ENCODE measurements around the gene PRR14. TPM values are rescaled to one million over a fixed set of nuclear protein-coding genes. Genes with fewer than 3 reads are reported as not detected.

The PRR14 gene
- total RNA-seq, 2 donors from 2014 or later: 37.5 to 66.7 TPM

GRCh38 chr16:30663038-30663437 is 12.3 kb downstream of the PRR14 start:
- 77% methylated on average over 8 of the region's 8 CpGs for WGBS
- intact Hi-C loops (cut with DNase I): no loop called here
- Histone ChIP-seq H3K4me3 (no peak overlapping the region), H3K27me3 (replicated peaks; ENCODE audit: insufficient read depth) (no peaks in the 10 kb centered on the region), H3K27ac (no peak overlapping the region), H3K36me3 (peaks cover 10 to 29% of the 10 kb centered on the region in 2 donors), H3K4me1 (replicated peaks) (peaks cover 18% of the 10 kb centered on the region), H3K9me3 (no peaks in the 10 kb centered on the region)
- no peak for DNase-seq (ENCODE audit: low spot score)
- TF ChIP-seq POLR2AphosphoS5 (IDR thresholded peaks at IDR 0.05) (no peak), POLR2A (IDR thresholded peaks at IDR 0.05) (no peak)
- TF ChIP-seq, protein P1, sequence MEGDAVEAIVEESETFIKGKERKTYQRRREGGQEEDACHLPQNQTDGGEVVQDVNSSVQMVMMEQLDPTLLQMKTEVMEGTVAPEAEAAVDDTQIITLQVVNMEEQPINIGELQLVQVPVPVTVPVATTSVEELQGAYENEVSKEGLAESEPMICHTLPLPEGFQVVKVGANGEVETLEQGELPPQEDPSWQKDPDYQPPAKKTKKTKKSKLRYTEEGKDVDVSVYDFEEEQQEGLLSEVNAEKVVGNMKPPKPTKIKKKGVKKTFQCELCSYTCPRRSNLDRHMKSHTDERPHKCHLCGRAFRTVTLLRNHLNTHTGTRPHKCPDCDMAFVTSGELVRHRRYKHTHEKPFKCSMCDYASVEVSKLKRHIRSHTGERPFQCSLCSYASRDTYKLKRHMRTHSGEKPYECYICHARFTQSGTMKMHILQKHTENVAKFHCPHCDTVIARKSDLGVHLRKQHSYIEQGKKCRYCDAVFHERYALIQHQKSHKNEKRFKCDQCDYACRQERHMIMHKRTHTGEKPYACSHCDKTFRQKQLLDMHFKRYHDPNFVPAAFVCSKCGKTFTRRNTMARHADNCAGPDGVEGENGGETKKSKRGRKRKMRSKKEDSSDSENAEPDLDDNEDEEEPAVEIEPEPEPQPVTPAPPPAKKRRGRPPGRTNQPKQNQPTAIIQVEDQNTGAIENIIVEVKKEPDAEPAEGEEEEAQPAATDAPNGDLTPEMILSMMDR (IDR thresholded peaks at IDR 0.05): no peak

DNA sequence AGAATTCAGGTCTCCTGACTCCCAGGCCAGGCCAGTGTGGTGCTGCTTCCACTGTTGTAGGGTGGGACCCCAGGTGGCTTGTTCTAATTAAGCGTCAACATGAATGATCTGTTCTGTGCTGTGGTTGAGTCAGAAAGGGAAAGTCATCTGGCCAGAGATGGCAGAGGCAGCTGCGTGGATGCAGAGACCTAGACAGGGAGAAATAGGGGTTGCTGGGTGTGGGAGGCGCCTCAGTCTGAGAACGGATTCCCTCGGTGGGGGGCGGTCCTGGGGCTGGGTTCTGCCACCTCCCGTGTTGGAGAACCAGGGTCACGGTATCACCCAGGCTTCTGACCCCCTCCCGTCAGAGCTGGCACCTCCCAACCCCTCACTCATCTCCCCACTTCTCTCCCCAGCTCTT is 13.1 kb downstream of the PRR14 start:
- peaks cover 18% of the 10 kb centered on the region for H3K4me1 ChIP-seq (replicated peaks)
- 72% methylated on average over 9 of the region's 9 CpGs for WGBS
- DNase-seq (ENCODE audit: low spot score): no peak
- TF ChIP-seq POLR2AphosphoS5 (IDR thresholded peaks at IDR 0.05) (no peak), POLR2A (IDR thresholded peaks at IDR 0.05) (no peak)
- TF ChIP-seq, protein P1 (IDR thresholded peaks at IDR 0.05): no peak
- no peaks in the 10 kb centered on the region for H3K27me3 ChIP-seq (replicated peaks; ENCODE audit: insufficient read depth)
- H3K4me3 ChIP-seq: no peak overlapping the region
- peaks cover 15 to 37% of the 10 kb centered on the region in 2 donors for H3K36me3 ChIP-seq
- intact Hi-C loops (cut with DNase I): no loop called here
- no peak overlapping the region for H3K27ac ChIP-seq
- H3K9me3 ChIP-seq: no peaks in the 10 kb centered on the region

DNA sequence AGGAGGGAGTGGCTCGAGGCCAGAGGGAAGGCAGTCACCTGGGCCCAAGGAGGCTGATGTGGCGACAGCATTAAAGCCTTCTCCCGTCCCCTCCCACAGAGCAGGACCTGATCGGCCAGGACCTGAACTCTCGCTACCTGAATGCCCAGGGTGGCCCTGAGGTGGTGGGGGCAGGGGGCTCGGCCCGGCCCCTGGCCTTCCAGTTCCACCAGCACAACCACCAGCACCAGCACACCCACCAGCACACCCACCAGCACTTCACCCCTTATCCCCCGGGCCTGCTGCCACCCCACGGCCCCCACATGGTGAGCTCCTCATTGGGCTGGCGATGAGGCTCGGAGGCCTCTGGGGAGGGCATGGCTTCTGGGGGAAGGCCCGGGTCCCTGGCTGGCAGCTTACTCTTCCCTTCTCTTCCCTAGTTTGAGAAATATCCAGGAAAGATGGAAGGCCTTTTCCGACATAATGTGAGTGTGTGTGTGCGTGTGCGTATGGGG is 13.9 kb downstream of the PRR14 start:
- Histone ChIP-seq H3K4me1 (replicated peaks) (peaks cover 18% of the 10 kb centered on the region), H3K36me3 (peaks cover 15 to 45% of the 10 kb centered on the region in 2 donors), H3K27ac (no peak overlapping the region)

GRCh38 chr16:30665155-30665829 is 14.5 kb downstream of the PRR14 start:
- Histone ChIP-seq H3K36me3 (peaks cover 15 to 51% of the 10 kb centered on the region in 2 donors), H3K27me3 (replicated peaks; ENCODE audit: insufficient read depth) (no peaks in the 10 kb centered on the region), H3K27ac (no peak overlapping the region), H3K9me3 (no peaks in the 10 kb centered on the region), H3K4me3 (no peak overlapping the region), H3K4me1 (replicated peaks) (peaks cover 16% of the 10 kb centered on the region)
- no peak for DNase-seq (ENCODE audit: low spot score)
- no peak for TF ChIP-seq POLR2A (IDR thresholded peaks at IDR 0.05)
- TF ChIP-seq, protein P1 (IDR thresholded peaks at IDR 0.05): no peak
- TF ChIP-seq POLR2AphosphoS5 (IDR thresholded peaks at IDR 0.05): no peak
- WGBS: 80% methylated on average over 22 of the region's 22 CpGs
- intact Hi-C loops (cut with DNase I): no loop called here

More for the DNA sequence above, 13.9 kb downstream of the PRR14 start:
- no peak for TF ChIP-seq POLR2A (IDR thresholded peaks at IDR 0.05)
- TF ChIP-seq POLR2AphosphoS5 (IDR thresholded peaks at IDR 0.05): no peak
- TF ChIP-seq, protein P1 (IDR thresholded peaks at IDR 0.05): no peak
- H3K27me3 ChIP-seq (replicated peaks; ENCODE audit: insufficient read depth): no peaks in the 10 kb centered on the region
- no peak overlapping the region for H3K4me3 ChIP-seq
- intact Hi-C loops (cut with DNase I): no loop called here
- no peaks in the 10 kb centered on the region for H3K9me3 ChIP-seq
- 91% methylated on average over 15 of the region's 15 CpGs for WGBS
- no peak for DNase-seq (ENCODE audit: low spot score)

GRCh38 chr16:30665830-30666190 is 15.1 kb downstream of the PRR14 start:
- H3K27ac ChIP-seq: no peak overlapping the region
- 75% methylated on average over 4 of the region's 4 CpGs for WGBS
- intact Hi-C loops (cut with DNase I): no loop called here
- no peaks in the 10 kb centered on the region for H3K9me3 ChIP-seq
- no peak overlapping the region for H3K4me3 ChIP-seq
- H3K36me3 ChIP-seq: peaks cover 15 to 52% of the 10 kb centered on the region in 2 donors
- no peaks in the 10 kb centered on the region for H3K27me3 ChIP-seq (replicated peaks; ENCODE audit: insufficient read depth)
- H3K4me1 ChIP-seq (replicated peaks): peaks cover 12% of the 10 kb centered on the region
- DNase-seq (ENCODE audit: low spot score): no peak
- TF ChIP-seq POLR2AphosphoS5 (IDR thresholded peaks at IDR 0.05): no peak
- TF ChIP-seq, protein P1 (IDR thresholded peaks at IDR 0.05): no peak
- no peak for TF ChIP-seq POLR2A (IDR thresholded peaks at IDR 0.05)

Data from prostate gland (tissue), 2 donors.